ENCODE results near the gene CP.

DNA sequence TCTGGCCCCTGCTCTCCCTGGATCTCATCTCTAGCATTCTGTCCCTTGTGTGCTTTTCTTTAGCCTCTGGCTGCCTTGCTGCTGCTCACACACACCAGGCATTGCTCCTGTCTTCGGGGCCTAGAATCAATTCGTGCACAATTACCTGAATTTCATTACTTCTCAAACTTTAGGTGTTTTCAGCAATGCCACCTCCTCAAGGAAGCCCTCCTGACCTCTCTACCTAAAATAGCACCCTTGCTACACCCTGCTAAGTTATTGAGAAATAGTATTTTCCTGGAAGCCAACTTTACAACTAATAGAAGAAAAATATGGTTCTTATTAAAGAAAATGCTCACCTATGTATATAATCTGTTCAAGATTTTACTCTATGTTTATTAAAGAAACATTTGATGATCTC is 40.4 kb downstream of the CP start:
- TF ChIP-seq CTCF (IDR thresholded peaks at IDR 0.05) = no peak
- no peak for TF ChIP-seq POLR2AphosphoS5 (IDR thresholded peaks at IDR 0.05)
